H1 (cell line): ENCODE results near the gene EGFR.

Source experiments
- CBX5 ChIP-seq: fragments of 300-800, 300-1000 bp; sonication (generic); IDR thresholded peaks from 2 replicates; pipeline ENCODE4 v1.7.1; 2016; ENCODE audit warnings: antibody characterized with exemption, low read length, low read depth
- EP300 ChIP-seq, 2 experiments: IDR thresholded peaks; 1 replicate in 1 of 2; 2 replicates in 1 of 2; pipeline ENCODE4 v1.6.1; 2011 to 2012; ENCODE audit warnings: low read depth in 2 of 2, low read length in 2 of 2, mild to moderate bottlenecking in 2 of 2, borderline replicate concordance in 1 of 2, inconsistent platforms in 1 of 2, moderate library complexity in 1 of 2
- EZH2 ChIP-seq: fragments of 200-600 bp; sonication (generic); IDR thresholded peaks from 2 replicates; pipeline ENCODE4 v1.7.1; 2012; ENCODE audit warnings: low read depth, mild to moderate bottlenecking, moderate library complexity, low read length, inconsistent platforms; ENCODE audit not compliant: severe bottlenecking
- HDAC2 ChIP-seq, 2 experiments: fragments of 300-600 bp in 1 of 2; sonication (generic) in 1 of 2; IDR thresholded peaks; 2 replicates each; pipeline ENCODE4 v1.6.1; 2011 to 2012; ENCODE audit warnings: low read depth in 2 of 2, low read length in 2 of 2, mild to moderate bottlenecking in 2 of 2, moderate library complexity in 2 of 2, borderline replicate concordance in 1 of 2, inconsistent platforms in 1 of 2
- POLR2AphosphoS5 ChIP-seq: IDR thresholded peaks from 2 replicates; pipeline ENCODE4 v1.6.1; 2011; ENCODE audit warnings: low read depth, low read length
- POU5F1 ChIP-seq: IDR thresholded peaks from 2 replicates; pipeline ENCODE4 v1.6.1; 2011; ENCODE audit warnings: low read depth, mild to moderate bottlenecking, low read length, moderate library complexity
- RAD21 ChIP-seq, 2 experiments: IDR thresholded peaks in 1 of 2; conservative IDR thresholded peaks in 1 of 2; 2 replicates each; pipeline ENCODE4 v1.6.1; 2011; ENCODE audit warnings: low read depth in 2 of 2, low read length in 2 of 2, improper control_type of control experiment in 1 of 2, inconsistent platforms in 1 of 2, mild to moderate bottlenecking in 1 of 2, moderate library complexity in 1 of 2
- SIX5 ChIP-seq: IDR thresholded peaks from 2 replicates; pipeline ENCODE4 v1.6.1; 2011; ENCODE audit warnings: mild to moderate bottlenecking, low read depth, low read length
- TCF12 ChIP-seq: IDR thresholded peaks from 2 replicates; pipeline ENCODE4 v1.6.1; 2011; ENCODE audit warnings: low read depth, mild to moderate bottlenecking, low read length
- TF ChIP-seq, protein P1 (sequence below), 3 experiments: IDR thresholded peaks; 1 replicate in 2 of 3; 2 replicates in 1 of 3; pipeline versions ENCODE4 v1.5.1 to v1.6.1; 2011; ENCODE audit warnings: low read length in 3 of 3, mild to moderate bottlenecking in 3 of 3, inconsistent platforms in 2 of 3, low read depth in 1 of 3, moderate library complexity in 1 of 3; ENCODE audit not compliant: insufficient read depth in 1 of 3; ENCODE audit errors: control extremely low read depth in 1 of 3
- TF ChIP-seq, protein P2 (sequence below): fragments of 300-600 bp; sonication (generic); IDR thresholded peaks from 2 replicates; pipeline ENCODE4 v1.7.1; 2012; ENCODE audit warnings: low read length, moderate library complexity, mild to moderate bottlenecking, inconsistent platforms; ENCODE audit not compliant: insufficient replicate concordance
- TF ChIP-seq, protein P3 (sequence below): IDR thresholded peaks from 2 replicates; pipeline ENCODE4 v1.6.1; 2011; ENCODE audit warnings: low read length, improper control_type of control experiment

DNA sequence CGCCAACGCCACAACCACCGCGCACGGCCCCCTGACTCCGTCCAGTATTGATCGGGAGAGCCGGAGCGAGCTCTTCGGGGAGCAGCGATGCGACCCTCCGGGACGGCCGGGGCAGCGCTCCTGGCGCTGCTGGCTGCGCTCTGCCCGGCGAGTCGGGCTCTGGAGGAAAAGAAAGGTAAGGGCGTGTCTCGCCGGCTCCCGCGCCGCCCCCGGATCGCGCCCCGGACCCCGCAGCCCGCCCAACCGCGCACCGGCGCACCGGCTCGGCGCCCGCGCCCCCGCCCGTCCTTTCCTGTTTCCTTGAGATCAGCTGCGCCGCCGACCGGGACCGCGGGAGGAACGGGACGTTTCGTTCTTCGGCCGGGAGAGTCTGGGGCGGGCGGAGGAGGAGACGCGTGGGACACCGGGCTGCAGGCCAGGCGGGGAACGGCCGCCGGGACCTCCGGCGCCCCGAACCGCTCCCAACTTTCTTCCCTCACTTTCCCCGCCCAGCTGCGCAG is 424 bp downstream of the EGFR start:
- TF ChIP-seq RAD21 (IDR thresholded peaks at IDR 0.05 in 1 of 2, conservative IDR thresholded peaks at IDR 0.05 in 1 of 2; ENCODE audit: low read depth in 2 of 2, low read length in 2 of 2) (no peak), POLR2AphosphoS5 (no peak), CBX5 (no peak), TCF12 (no peak), EZH2 (no peak), SIX5 (no peak), EP300 (IDR thresholded peaks at IDR 0.05; ENCODE audit: borderline replicate concordance in 1 of 2, low read depth in 2 of 2, low read length in 2 of 2) (no peak), POU5F1 (no peak), HDAC2 (IDR thresholded peaks at IDR 0.05; ENCODE audit: borderline replicate concordance in 1 of 2, low read depth in 2 of 2, low read length in 2 of 2) (no peak)
- TF ChIP-seq, protein P1, sequence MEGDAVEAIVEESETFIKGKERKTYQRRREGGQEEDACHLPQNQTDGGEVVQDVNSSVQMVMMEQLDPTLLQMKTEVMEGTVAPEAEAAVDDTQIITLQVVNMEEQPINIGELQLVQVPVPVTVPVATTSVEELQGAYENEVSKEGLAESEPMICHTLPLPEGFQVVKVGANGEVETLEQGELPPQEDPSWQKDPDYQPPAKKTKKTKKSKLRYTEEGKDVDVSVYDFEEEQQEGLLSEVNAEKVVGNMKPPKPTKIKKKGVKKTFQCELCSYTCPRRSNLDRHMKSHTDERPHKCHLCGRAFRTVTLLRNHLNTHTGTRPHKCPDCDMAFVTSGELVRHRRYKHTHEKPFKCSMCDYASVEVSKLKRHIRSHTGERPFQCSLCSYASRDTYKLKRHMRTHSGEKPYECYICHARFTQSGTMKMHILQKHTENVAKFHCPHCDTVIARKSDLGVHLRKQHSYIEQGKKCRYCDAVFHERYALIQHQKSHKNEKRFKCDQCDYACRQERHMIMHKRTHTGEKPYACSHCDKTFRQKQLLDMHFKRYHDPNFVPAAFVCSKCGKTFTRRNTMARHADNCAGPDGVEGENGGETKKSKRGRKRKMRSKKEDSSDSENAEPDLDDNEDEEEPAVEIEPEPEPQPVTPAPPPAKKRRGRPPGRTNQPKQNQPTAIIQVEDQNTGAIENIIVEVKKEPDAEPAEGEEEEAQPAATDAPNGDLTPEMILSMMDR (IDR thresholded peaks at IDR 0.05; ENCODE audit: control extremely low read depth in 1 of 3, insufficient read depth in 1 of 3, low read depth in 1 of 3, low read length in 3 of 3): no peak
- TF ChIP-seq, protein P2, sequence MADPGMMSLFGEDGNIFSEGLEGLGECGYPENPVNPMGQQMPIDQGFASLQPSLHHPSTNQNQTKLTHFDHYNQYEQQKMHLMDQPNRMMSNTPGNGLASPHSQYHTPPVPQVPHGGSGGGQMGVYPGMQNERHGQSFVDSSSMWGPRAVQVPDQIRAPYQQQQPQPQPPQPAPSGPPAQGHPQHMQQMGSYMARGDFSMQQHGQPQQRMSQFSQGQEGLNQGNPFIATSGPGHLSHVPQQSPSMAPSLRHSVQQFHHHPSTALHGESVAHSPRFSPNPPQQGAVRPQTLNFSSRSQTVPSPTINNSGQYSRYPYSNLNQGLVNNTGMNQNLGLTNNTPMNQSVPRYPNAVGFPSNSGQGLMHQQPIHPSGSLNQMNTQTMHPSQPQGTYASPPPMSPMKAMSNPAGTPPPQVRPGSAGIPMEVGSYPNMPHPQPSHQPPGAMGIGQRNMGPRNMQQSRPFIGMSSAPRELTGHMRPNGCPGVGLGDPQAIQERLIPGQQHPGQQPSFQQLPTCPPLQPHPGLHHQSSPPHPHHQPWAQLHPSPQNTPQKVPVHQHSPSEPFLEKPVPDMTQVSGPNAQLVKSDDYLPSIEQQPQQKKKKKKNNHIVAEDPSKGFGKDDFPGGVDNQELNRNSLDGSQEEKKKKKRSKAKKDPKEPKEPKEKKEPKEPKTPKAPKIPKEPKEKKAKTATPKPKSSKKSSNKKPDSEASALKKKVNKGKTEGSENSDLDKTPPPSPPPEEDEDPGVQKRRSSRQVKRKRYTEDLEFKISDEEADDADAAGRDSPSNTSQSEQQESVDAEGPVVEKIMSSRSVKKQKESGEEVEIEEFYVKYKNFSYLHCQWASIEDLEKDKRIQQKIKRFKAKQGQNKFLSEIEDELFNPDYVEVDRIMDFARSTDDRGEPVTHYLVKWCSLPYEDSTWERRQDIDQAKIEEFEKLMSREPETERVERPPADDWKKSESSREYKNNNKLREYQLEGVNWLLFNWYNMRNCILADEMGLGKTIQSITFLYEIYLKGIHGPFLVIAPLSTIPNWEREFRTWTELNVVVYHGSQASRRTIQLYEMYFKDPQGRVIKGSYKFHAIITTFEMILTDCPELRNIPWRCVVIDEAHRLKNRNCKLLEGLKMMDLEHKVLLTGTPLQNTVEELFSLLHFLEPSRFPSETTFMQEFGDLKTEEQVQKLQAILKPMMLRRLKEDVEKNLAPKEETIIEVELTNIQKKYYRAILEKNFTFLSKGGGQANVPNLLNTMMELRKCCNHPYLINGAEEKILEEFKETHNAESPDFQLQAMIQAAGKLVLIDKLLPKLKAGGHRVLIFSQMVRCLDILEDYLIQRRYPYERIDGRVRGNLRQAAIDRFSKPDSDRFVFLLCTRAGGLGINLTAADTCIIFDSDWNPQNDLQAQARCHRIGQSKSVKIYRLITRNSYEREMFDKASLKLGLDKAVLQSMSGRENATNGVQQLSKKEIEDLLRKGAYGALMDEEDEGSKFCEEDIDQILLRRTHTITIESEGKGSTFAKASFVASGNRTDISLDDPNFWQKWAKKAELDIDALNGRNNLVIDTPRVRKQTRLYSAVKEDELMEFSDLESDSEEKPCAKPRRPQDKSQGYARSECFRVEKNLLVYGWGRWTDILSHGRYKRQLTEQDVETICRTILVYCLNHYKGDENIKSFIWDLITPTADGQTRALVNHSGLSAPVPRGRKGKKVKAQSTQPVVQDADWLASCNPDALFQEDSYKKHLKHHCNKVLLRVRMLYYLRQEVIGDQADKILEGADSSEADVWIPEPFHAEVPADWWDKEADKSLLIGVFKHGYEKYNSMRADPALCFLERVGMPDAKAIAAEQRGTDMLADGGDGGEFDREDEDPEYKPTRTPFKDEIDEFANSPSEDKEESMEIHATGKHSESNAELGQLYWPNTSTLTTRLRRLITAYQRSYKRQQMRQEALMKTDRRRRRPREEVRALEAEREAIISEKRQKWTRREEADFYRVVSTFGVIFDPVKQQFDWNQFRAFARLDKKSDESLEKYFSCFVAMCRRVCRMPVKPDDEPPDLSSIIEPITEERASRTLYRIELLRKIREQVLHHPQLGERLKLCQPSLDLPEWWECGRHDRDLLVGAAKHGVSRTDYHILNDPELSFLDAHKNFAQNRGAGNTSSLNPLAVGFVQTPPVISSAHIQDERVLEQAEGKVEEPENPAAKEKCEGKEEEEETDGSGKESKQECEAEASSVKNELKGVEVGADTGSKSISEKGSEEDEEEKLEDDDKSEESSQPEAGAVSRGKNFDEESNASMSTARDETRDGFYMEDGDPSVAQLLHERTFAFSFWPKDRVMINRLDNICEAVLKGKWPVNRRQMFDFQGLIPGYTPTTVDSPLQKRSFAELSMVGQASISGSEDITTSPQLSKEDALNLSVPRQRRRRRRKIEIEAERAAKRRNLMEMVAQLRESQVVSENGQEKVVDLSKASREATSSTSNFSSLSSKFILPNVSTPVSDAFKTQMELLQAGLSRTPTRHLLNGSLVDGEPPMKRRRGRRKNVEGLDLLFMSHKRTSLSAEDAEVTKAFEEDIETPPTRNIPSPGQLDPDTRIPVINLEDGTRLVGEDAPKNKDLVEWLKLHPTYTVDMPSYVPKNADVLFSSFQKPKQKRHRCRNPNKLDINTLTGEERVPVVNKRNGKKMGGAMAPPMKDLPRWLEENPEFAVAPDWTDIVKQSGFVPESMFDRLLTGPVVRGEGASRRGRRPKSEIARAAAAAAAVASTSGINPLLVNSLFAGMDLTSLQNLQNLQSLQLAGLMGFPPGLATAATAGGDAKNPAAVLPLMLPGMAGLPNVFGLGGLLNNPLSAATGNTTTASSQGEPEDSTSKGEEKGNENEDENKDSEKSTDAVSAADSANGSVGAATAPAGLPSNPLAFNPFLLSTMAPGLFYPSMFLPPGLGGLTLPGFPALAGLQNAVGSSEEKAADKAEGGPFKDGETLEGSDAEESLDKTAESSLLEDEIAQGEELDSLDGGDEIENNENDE: no peak
- TF ChIP-seq, protein P3, sequence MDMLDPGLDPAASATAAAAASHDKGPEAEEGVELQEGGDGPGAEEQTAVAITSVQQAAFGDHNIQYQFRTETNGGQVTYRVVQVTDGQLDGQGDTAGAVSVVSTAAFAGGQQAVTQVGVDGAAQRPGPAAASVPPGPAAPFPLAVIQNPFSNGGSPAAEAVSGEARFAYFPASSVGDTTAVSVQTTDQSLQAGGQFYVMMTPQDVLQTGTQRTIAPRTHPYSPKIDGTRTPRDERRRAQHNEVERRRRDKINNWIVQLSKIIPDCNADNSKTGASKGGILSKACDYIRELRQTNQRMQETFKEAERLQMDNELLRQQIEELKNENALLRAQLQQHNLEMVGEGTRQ: no peak
